ENCODE measurements around the gene SCUBE1.

- TF ChIP-seq CTCF (IDR thresholded peaks at IDR 0.05) (no peak), POLR2A (IDR thresholded peaks at IDR 0.05; ENCODE audit: low read depth) (no peak), EP300 (IDR thresholded peaks at IDR 0.05) (no peak)
Observed at GRCh38 chr22:43182118-43182517, 161.1 kb downstream of the SCUBE1 start.
